ENCODE data around the gene GNAT1. TPM values are rescaled to one million over a fixed set of nuclear protein-coding genes. Genes with fewer than 3 reads are reported as not detected.

Gene GNAT1
- total and polyA plus RNA-seq, 2 of the 13 experiments (the other 11 are each of a cell fraction or from before 2014, with no cell fraction given): 0.15 TPM; not detected in 1

GRCh38 chr3:50201573-50202315 is 10.3 kb downstream of the GNAT1 start (continued):
- TF ChIP-seq TEAD2 (CRISPR knock-in tag; IDR thresholded peaks at IDR 0.05) (no peak), NFAT5 (CRISPR knock-in tag; IDR thresholded peaks at IDR 0.05) (no peak), FOXK1 (CRISPR knock-in tag; IDR thresholded peaks at IDR 0.05; ENCODE audit: borderline replicate concordance, low read depth) (no peak), GPN1 (CRISPR knock-in tag; IDR thresholded peaks at IDR 0.05; ENCODE audit: borderline replicate concordance) (no peak), ZNF672 (CRISPR knock-in tag; IDR thresholded peaks at IDR 0.05) (no peak), ZFAT (CRISPR knock-in tag; conservative IDR thresholded peaks at IDR 0.05) (no peak), POLR2AphosphoS5 (IDR thresholded peaks at IDR 0.05; ENCODE audit: low read depth, low read length) (peak; percentile 79), CERS6 (CRISPR knock-in tag; IDR thresholded peaks at IDR 0.05) (no peak), ZFP90 (CRISPR knock-in tag; IDR thresholded peaks at IDR 0.05; ENCODE audit: borderline replicate concordance) (peak; percentile 45; the same call in 1 of the 2 replicates), ZGPAT (CRISPR knock-in tag; IDR thresholded peaks at IDR 0.05) (peak; percentile 68), NFRKB (IDR thresholded peaks at IDR 0.05) (no peak), XBP1 (CRISPR knock-in tag; IDR thresholded peaks at IDR 0.05) (0 out of 2 replicates have a peak, but pooled peaks have one; percentile 44), MTERF4 (CRISPR knock-in tag; IDR thresholded peaks at IDR 0.05) (no peak), ELF3 (CRISPR knock-in tag; IDR thresholded peaks at IDR 0.05) (peak; percentile 30; the same call in 1 of the 2 replicates), AKNA (CRISPR knock-in tag; IDR thresholded peaks at IDR 0.05; ENCODE audit: borderline replicate concordance) (no peak), ZSCAN9 (CRISPR knock-in tag; IDR thresholded peaks at IDR 0.05; ENCODE audit: borderline replicate concordance) (no peak; the same call in 1 of the 2 replicates)

Measured in HepG2 (cell line).